Gastroesophageal sphincter (tissue), 3 donors: Measurements from ENCODE around the gene SF1.

Experiments
- CTCF ChIP-seq, 4 experiments: fragments of 200-600 bp in 2 of 4; fragments of 450-650 bp in 2 of 4; sonication (generic) in 1 of 4; IDR thresholded peaks; one replicate each; pipeline ENCODE4 v1.5.1; 2017 to 2019; ENCODE audit warnings: antibody characterized with exemption in 4 of 4, mild to moderate bottlenecking in 2 of 4, moderate library complexity in 2 of 4
- EP300 ChIP-seq: sonication (generic); formaldehyde crosslinking; IDR thresholded peaks from one replicate; pipeline ENCODE4 v1.6.1; 2017; ENCODE audit warnings: antibody characterized with exemption, mild to moderate bottlenecking
- POLR2A ChIP-seq, 2 donors: fragments of 450-650 bp; IDR thresholded peaks; one replicate each; pipeline ENCODE4 v1.6.1; 2017; ENCODE audit warnings: antibody characterized with exemption in 2 of 2, mild to moderate bottlenecking in 2 of 2, moderate library complexity in 1 of 2

DNA sequence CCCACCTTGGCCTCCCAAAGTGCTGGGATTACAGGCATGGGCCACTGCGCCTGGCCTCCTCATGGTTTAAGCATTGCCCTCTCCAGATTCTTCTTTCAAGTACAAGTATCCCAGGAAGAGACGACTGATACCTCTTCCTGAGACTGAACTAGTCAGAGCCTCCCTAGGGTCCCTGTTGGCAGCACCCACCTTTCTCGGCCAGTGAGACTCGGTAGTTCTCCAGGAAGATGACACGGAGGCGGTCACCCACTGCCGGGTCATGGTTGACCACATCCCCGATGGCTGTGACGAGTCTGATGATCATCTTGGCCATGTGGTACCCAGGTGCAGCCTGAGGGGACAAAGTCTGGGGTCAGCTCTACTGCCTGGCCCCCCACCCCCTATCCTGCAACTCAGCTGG, 27.2 kb downstream of the SF1 start:
- TF ChIP-seq POLR2A (IDR thresholded peaks at IDR 0.05) (no peak), CTCF (IDR thresholded peaks at IDR 0.05) (no peak), EP300 (no peak)
